Erythroblast (primary cell): ENCODE results near the gene C9orf85.

Source experiments
- GATA1 ChIP-seq: IDR thresholded peaks from 2 replicates; pipeline ENCODE4 v1.6.1; 2011; ENCODE audit warnings: low read depth, mild to moderate bottlenecking, control low read depth, low read length, moderate library complexity
- POLR2A ChIP-seq: IDR thresholded peaks from 2 replicates; pipeline ENCODE4 v1.6.1; 2011; ENCODE audit warnings: mild to moderate bottlenecking, low read length

DNA sequence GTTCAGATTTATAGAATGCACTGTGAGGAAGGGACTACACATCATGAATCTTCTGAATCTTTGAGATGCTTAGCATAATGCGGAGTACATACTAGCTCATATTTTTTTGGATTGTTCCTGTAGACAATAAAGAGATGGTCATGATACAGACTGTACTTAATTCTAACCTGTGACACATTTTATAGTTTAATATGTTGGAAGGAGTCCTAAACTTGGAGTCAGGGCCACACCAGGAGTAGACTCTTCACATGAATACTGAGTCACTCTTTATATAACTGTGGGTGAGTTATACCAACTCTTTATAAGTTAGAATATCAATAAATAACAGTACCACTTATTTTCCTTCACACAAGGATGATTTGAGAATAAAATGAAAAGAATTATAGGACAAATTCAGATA lies 16.9 kb downstream of the C9orf85 start:
- no peak for TF ChIP-seq POLR2A
- TF ChIP-seq GATA1, result no peak
